ENCODE measurements around the gene MRPL55. TPM values are rescaled to one million over a fixed set of nuclear protein-coding genes. Genes with fewer than 3 reads are reported as not detected.

Gene MRPL55
- total RNA-seq, 2 donors from 2014 or later = 33.0 to 60.7 TPM

GRCh38 chr1:228101614-228101993 lies 7.5 kb downstream of the MRPL55 start:
- intact Hi-C loops (cut with DNase I) = no loop called here
- H3K27ac ChIP-seq = peak overlapping the region; percentile 96
- peak; percentile 55 for DNase-seq
- peak overlapping the region; percentile 90 for H3K4me3 ChIP-seq
- H3K9me3 ChIP-seq = no peaks in the 10 kb centered on the region
- H3K9ac ChIP-seq (ENCODE audit: low read depth in 2 of 2, low read length in 2 of 2) = peak overlapping the region; percentile 78
- H3K36me3 ChIP-seq = peaks cover 14% of the 10 kb centered on the region
- peaks cover 13% of the 10 kb centered on the region for H3K4me1 ChIP-seq
- no peak for TF ChIP-seq CTCF (IDR thresholded peaks at IDR 0.05)
- no peaks in the 10 kb centered on the region for H3K27me3 ChIP-seq

- intact Hi-C loops (cut with DNase I) = no loop called here
- peak overlapping the region; percentile 90 for H3K4me3 ChIP-seq
Measured at GRCh38 chr1:228100822-228101613, 8.1 kb downstream of the MRPL55 start.

GRCh38 chr1:228099331-228099732 lies 9.8 kb downstream of the MRPL55 start:
- no peak for TF ChIP-seq CTCF (IDR thresholded peaks at IDR 0.05)
- H3K36me3 ChIP-seq = peaks cover 14% of the 10 kb centered on the region

More at GRCh38 chr1:228100822-228101613, 8.1 kb downstream of the MRPL55 start:
- H3K4me1 ChIP-seq = peaks cover 13% of the 10 kb centered on the region
- H3K27me3 ChIP-seq = no peaks in the 10 kb centered on the region
- peaks cover 14% of the 10 kb centered on the region for H3K36me3 ChIP-seq
- H3K27ac ChIP-seq = no peak overlapping the region
- H3K9ac ChIP-seq (ENCODE audit: low read depth in 2 of 2, low read length in 2 of 2) = peak overlapping the region in 1 of 2 donors; percentile 78
- H3K9me3 ChIP-seq = no peaks in the 10 kb centered on the region
- TF ChIP-seq CTCF (IDR thresholded peaks at IDR 0.05) = no peak
- DNase-seq = no peak

GRCh38 chr1:228098323-228098931 lies 10.7 kb downstream of the MRPL55 start:
- peaks cover 14% of the 10 kb centered on the region for H3K36me3 ChIP-seq
- intact Hi-C loops (cut with DNase I) = no loop called here

More at GRCh38 chr1:228099331-228099732, 9.8 kb downstream of the MRPL55 start:
- no peak for DNase-seq
- intact Hi-C loops (cut with DNase I) = no loop called here
- H3K9ac ChIP-seq (ENCODE audit: low read depth in 2 of 2, low read length in 2 of 2) = no peak overlapping the region
- H3K4me3 ChIP-seq = no peak overlapping the region
- no peaks in the 10 kb centered on the region for H3K27me3 ChIP-seq
- no peak overlapping the region for H3K27ac ChIP-seq
- H3K9me3 ChIP-seq = no peaks in the 10 kb centered on the region
- H3K4me1 ChIP-seq = peaks cover 13% of the 10 kb centered on the region

More at GRCh38 chr1:228098323-228098931, 10.7 kb downstream of the MRPL55 start:
- H3K4me1 ChIP-seq = peaks cover 13% of the 10 kb centered on the region
- TF ChIP-seq CTCF (IDR thresholded peaks at IDR 0.05) = no peak
- H3K27ac ChIP-seq = no peak overlapping the region
- no peaks in the 10 kb centered on the region for H3K9me3 ChIP-seq
- no peaks in the 10 kb centered on the region for H3K27me3 ChIP-seq
- no peak overlapping the region for H3K9ac ChIP-seq (ENCODE audit: low read depth in 2 of 2, low read length in 2 of 2)
- H3K4me3 ChIP-seq = no peak overlapping the region
- DNase-seq = no peak

All from colonic mucosa (tissue), 4 donors.